ENCODE results near the gene BCORL1. TPM values are rescaled to one million over a fixed set of nuclear protein-coding genes. Genes with fewer than 3 reads are reported as not detected.

Gene BCORL1
- total RNA-seq, 6 experiments from 2014 or later = 2.7 to 9.0 (median 4.8) TPM

DNA sequence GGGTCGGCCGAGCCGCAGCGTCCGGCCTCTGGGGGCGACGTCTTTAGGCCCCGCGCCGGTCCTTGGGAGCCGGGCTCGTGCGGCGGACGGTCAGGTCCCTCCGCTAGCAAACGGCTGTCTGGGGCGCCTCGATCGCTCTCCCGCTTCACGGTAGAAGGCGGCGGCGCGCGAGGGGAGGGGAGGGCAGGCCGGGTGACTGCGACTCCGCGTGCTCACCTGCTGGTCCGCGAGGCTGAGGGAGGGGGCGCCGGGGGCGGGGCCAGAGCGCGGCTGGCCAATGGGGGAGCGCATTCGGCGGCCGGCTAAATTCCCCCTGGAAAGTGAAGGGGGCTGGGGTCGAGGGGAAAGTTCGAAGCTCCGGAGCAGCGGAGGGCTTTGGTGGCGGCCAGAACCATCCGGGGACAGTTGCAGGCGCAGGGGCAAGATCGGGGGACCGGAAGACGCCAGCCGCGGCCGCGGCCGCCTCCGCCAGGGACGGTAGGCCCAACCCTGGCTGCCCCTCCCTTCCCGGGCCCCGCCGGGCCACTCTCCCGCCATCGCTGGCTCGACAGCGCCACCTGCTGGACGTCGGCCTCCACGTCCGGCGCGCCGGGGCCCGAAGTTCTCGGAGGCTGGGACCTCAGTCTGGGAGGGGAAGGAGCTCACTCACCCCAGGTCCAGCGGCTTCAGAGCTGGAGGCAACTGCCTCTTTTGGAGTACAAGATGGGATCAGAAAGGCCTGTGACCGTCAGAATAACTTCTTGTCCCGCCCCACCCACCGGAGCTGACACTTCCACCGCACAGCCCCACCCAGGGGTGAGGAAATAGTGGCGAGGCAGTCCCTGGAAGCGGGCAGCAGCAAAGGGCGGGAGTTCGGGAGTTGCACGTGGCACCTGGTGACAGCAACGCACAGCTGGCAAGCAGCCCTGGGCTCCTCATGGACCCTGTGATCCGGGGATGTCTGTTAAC lies 78.0 kb downstream of the BCORL1 start:
- intact Hi-C loops (cut with DNase I) = no loop called here
- ATAC-seq = peak; percentile 94 to 98 (median 96)

DNA sequence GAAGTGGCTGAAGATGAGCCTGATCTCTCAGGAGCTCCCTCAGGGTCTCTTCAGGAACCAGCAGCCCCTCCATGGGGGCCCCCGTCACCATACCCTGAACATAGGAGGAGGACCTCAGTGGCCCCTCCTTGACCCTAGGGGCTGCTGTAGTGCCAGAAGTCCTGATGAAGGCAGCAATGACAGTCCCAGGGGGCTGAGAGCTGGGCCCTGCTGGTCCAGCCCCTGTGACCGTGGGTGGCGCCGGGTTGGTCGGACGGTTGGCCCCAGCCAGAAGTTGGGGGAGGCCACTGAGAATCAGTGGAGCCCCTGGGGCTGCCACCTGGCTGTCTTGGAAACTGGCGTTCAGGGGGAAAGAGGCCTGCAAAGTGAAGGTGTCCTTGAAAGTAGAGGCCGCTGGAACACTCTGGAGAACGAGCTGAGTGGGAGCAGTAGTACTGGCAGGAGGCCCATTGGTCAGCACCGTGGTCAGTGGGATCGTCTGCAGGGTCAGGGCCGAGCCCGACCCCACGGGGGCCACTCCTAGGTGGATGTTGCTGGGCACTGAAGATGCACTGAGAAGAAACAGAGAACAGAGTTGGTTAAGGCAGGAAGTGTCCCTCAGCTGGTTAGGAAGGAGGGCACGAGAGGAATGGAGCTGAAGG lies 84.7 kb downstream of the BCORL1 start:
- ATAC-seq = no peak
- H3K4me3 ChIP-seq = no peak overlapping the region
- H3K4me1 ChIP-seq = no peaks in the 10 kb centered on the region
- 72% methylated on average over 8 of the region's 15 CpGs for WGBS (ENCODE audit: insufficient coverage, low coverage, low lambda C conversion rate, missing lambda C conversion rate)
- TF ChIP-seq, protein P1, sequence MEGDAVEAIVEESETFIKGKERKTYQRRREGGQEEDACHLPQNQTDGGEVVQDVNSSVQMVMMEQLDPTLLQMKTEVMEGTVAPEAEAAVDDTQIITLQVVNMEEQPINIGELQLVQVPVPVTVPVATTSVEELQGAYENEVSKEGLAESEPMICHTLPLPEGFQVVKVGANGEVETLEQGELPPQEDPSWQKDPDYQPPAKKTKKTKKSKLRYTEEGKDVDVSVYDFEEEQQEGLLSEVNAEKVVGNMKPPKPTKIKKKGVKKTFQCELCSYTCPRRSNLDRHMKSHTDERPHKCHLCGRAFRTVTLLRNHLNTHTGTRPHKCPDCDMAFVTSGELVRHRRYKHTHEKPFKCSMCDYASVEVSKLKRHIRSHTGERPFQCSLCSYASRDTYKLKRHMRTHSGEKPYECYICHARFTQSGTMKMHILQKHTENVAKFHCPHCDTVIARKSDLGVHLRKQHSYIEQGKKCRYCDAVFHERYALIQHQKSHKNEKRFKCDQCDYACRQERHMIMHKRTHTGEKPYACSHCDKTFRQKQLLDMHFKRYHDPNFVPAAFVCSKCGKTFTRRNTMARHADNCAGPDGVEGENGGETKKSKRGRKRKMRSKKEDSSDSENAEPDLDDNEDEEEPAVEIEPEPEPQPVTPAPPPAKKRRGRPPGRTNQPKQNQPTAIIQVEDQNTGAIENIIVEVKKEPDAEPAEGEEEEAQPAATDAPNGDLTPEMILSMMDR (IDR thresholded peaks at IDR 0.05) = no peak
- TF ChIP-seq POLR2A (IDR thresholded peaks at IDR 0.05) = no peak
- no peaks in the 10 kb centered on the region for H3K27me3 ChIP-seq
- no peaks in the 10 kb centered on the region for H3K9me3 ChIP-seq
- H3K27ac ChIP-seq = no peak overlapping the region
- DNase-seq = no peak
- intact Hi-C loops (cut with DNase I) = no loop called here
- no peaks in the 10 kb centered on the region for H3K36me3 ChIP-seq

More for the DNA sequence above, 78.0 kb downstream of the BCORL1 start:
- H3K4me1 ChIP-seq = peaks cover 0 to 4% (median 0%) of the 10 kb centered on the region in 4 donors
- 30% methylated on average over 4 of the region's 87 CpGs for WGBS (ENCODE audit: insufficient coverage, low coverage, low lambda C conversion rate, missing lambda C conversion rate)
- H3K4me3 ChIP-seq = peak overlapping the region; percentile 36 to 46 (median 43)
- H3K36me3 ChIP-seq = no peaks in the 10 kb centered on the region
- no peaks in the 10 kb centered on the region for H3K27me3 ChIP-seq
- peak; percentile 75 to 85 (median 83) for DNase-seq
- H3K27ac ChIP-seq = no peak overlapping the region
- no peaks in the 10 kb centered on the region for H3K9me3 ChIP-seq
- no peak for TF ChIP-seq POLR2A (IDR thresholded peaks at IDR 0.05)
- TF ChIP-seq, protein P1 (IDR thresholded peaks at IDR 0.05) = peak; percentile 80 to 87 (median 82)

DNA sequence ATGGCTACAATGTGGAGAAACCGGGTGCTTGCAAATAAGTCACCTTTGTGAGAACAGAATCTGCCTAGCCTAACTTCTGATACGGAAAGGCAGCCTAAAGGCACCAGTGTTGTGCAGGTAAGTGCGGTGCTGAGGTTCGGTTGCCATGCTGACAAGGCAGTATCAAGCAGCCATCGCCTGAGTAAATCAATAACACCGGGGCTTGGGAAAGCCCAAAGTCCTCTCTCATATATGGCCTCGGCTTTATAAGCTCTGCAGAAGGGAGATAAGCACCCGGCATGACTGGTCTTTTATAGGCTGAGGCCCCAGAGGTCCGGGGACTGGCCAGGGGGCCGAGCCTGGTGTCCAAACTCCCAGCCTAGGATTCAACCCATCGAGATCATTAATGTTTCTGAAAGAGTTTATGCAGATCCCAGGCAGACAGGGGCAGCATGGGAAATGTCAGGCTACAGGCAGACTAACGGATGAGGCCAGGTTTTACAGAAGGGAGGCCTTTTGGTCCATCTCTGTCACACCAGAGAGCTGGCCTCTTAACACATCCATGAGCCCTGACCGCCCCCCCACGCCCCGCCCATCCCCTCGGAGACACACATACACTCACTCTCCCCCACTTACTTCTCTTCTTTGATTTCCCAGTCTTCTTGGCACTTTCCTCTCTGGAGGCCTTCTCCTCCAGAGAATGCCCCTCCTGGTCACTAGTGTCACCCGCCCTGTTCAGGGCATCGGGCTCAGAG lies 89.3 kb downstream of the BCORL1 start:
- H3K9me3 ChIP-seq = no peaks in the 10 kb centered on the region
- intact Hi-C loops (cut with DNase I) = no loop called here
- H3K36me3 ChIP-seq = no peaks in the 10 kb centered on the region
- H3K27ac ChIP-seq = no peak overlapping the region
- WGBS (ENCODE audit: insufficient coverage, low coverage, low lambda C conversion rate, missing lambda C conversion rate) = 46% methylated on average over 11 of the region's 18 CpGs
- DNase-seq = no peak
- no peaks in the 10 kb centered on the region for H3K4me1 ChIP-seq
- peak; percentile 71 to 88 (median 86) for ATAC-seq
- TF ChIP-seq, protein P1 (IDR thresholded peaks at IDR 0.05) = no peak
- no peak for TF ChIP-seq POLR2A (IDR thresholded peaks at IDR 0.05)
- H3K27me3 ChIP-seq = no peaks in the 10 kb centered on the region
- H3K4me3 ChIP-seq = no peak overlapping the region

DNA sequence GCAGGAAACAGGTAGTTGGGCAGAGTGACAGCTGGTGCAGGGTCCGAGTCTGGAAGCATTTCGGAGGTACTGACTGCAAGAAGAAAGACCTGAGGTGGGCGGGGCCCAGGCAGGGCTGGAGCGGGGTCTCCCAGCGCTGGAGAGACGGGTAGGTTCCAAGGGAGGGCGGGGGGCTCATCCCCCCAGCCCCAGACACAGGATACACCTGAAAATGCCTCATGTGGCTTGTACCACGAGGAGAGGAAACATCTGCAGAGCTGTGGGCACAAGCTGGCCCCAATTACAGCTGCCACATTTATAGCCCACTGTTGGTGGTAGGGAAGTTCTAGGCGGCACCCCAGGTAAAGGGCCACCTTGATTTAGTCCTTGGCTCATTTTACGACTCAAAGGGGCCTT lies 89.9 kb downstream of the BCORL1 start:
- no peak overlapping the region for H3K4me3 ChIP-seq
- no peak for TF ChIP-seq POLR2A (IDR thresholded peaks at IDR 0.05)
- TF ChIP-seq, protein P1 (IDR thresholded peaks at IDR 0.05) = no peak
- H3K27ac ChIP-seq = no peak overlapping the region
- no peaks in the 10 kb centered on the region for H3K9me3 ChIP-seq
- DNase-seq = no peak
- intact Hi-C loops (cut with DNase I) = no loop called here
- H3K4me1 ChIP-seq = no peaks in the 10 kb centered on the region
- H3K36me3 ChIP-seq = no peaks in the 10 kb centered on the region
- H3K27me3 ChIP-seq = no peaks in the 10 kb centered on the region
- 51% methylated on average over 6 of the region's 10 CpGs for WGBS (ENCODE audit: insufficient coverage, low coverage, low lambda C conversion rate, missing lambda C conversion rate)
- no peak for ATAC-seq
